ENCODE results near the gene PITPNM3.
"Not testable (repeated sequence)": the region's sequence is repeated elsewhere in the genome, so short reads cannot be mapped to it uniquely, and the experiment has no call there.

The PITPNM3 gene

GRCh38 chr17:6556121-6557039, at the start of gene PITPNM3:
TSS of gene PITPNM3 (minus strand) at chr17:6556555. CDS start at chr17:6556406, 149 bp downstream.
- peak; percentile 70 for DNase-seq (ENCODE audit: low spot score)

- DNase-seq (ENCODE audit: low spot score) = no peak
Observed at GRCh38 chr17:6605142-6605541, 48.8 kb upstream of the PITPNM3 start.

GRCh38 chr17:6603744-6604325, 47.5 kb upstream of the PITPNM3 start:
- DNase-seq (ENCODE audit: low spot score) = no peak

GRCh38 chr17:6602141-6602540, 45.8 kb upstream of the PITPNM3 start:
- no peak for DNase-seq (ENCODE audit: low spot score)

GRCh38 chr17:6599364-6599763, 43.0 kb upstream of the PITPNM3 start:
- DNase-seq (ENCODE audit: low spot score) = no peak

GRCh38 chr17:6597727-6598126, 41.4 kb upstream of the PITPNM3 start:
- DNase-seq (ENCODE audit: low spot score) = no peak

- DNase-seq (ENCODE audit: low spot score) = no peak
Observed at GRCh38 chr17:6596941-6597340, 40.6 kb upstream of the PITPNM3 start.

- DNase-seq (ENCODE audit: low spot score) = no peak
Observed at GRCh38 chr17:6596511-6596910, 40.2 kb upstream of the PITPNM3 start.

- no peak for DNase-seq (ENCODE audit: low spot score)
Observed at GRCh38 chr17:6596081-6596480, 39.7 kb upstream of the PITPNM3 start.

- not testable (repeated sequence) for DNase-seq (ENCODE audit: low spot score)
Observed at GRCh38 chr17:6593371-6593770, 37.0 kb upstream of the PITPNM3 start.

GRCh38 chr17:6592173-6592572, 35.8 kb upstream of the PITPNM3 start:
- no peak for DNase-seq (ENCODE audit: low spot score)

- peak; percentile 65 for DNase-seq (ENCODE audit: low spot score)
Observed at GRCh38 chr17:6591599-6592158, 35.3 kb upstream of the PITPNM3 start.

- DNase-seq (ENCODE audit: low spot score) = peak; percentile 30
Observed at GRCh38 chr17:6589266-6589946, 33.1 kb upstream of the PITPNM3 start.

GRCh38 chr17:6588165-6588564, 31.8 kb upstream of the PITPNM3 start:
- DNase-seq (ENCODE audit: low spot score) = no peak

- no peak for DNase-seq (ENCODE audit: low spot score)
Observed at GRCh38 chr17:6587310-6587709, 31.0 kb upstream of the PITPNM3 start.

GRCh38 chr17:6583411-6583810, 27.1 kb upstream of the PITPNM3 start:
- DNase-seq (ENCODE audit: low spot score) = no peak

- no peak for DNase-seq (ENCODE audit: low spot score)
Observed at GRCh38 chr17:6580625-6581024, 24.3 kb upstream of the PITPNM3 start.

GRCh38 chr17:6578491-6578890, 22.1 kb upstream of the PITPNM3 start:
- DNase-seq (ENCODE audit: low spot score) = no peak

- DNase-seq (ENCODE audit: low spot score) = no peak
Observed at GRCh38 chr17:6577686-6578263, 21.4 kb upstream of the PITPNM3 start.

GRCh38 chr17:6576038-6576785, 19.9 kb upstream of the PITPNM3 start:
- DNase-seq (ENCODE audit: low spot score) = no peak

- DNase-seq (ENCODE audit: low spot score) = no peak
Observed at GRCh38 chr17:6575596-6575988, 19.2 kb upstream of the PITPNM3 start.
